ENCODE results near the gene TM6SF1. TPM values are rescaled to one million over a fixed set of nuclear protein-coding genes. Genes with fewer than 3 reads are reported as not detected.

The TM6SF1 gene
- total and polyA plus RNA-seq, 2 of the 4 experiments (the other 2 are of a cell fraction): 1.6 to 1.9 TPM

DNA sequence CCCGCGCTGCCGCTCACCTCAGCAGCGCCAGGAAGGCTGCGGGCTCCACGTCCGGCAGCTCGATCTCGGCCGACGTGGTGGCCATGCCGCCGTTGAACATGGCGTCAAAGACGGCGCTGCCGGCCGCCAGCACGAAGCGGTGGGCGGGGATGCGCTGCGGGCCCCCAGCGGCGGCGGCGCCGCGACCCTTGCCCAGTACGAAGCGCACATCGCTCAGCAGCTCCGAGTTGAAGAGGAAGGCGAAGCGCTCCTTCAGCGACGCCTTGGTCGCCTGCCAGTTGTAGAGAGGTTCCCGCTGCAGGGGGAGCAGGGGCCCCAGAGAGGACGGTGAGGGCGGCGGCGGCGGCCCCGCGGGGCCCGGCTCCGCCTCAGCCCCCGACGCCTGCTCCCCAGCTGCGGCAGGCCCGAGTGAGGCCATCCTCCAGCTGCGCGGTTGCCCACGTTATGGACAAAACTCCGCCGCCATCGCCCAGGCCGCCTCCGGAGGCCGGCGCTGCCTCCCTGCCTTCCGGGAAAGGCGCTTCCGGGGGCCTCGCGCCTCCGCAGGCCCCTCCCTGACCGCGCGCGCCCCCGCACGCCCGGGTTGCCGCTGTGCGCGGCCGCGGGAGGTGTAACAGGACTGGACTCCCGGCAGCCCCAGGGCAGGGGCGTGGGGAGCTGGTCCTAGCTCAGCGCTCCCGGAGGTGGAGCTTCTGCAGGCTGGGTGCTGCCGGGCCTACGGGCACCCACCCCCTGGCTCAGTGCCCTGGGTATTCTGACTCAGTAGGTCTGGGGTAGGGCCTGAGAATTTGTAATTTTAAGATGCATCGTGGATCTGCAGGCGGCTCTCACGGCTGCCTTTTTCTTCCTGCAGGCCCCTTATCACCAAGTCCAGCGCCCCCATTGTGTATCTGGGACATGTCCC, 40.5 kb upstream of the TM6SF1 start, which contains the start of gene BTBD1 (continued):
- TF ChIP-seq, protein P1, sequence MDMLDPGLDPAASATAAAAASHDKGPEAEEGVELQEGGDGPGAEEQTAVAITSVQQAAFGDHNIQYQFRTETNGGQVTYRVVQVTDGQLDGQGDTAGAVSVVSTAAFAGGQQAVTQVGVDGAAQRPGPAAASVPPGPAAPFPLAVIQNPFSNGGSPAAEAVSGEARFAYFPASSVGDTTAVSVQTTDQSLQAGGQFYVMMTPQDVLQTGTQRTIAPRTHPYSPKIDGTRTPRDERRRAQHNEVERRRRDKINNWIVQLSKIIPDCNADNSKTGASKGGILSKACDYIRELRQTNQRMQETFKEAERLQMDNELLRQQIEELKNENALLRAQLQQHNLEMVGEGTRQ (IDR thresholded peaks at IDR 0.05; ENCODE audit: low read depth, low read length): no peak
- TF ChIP-seq FOS (IDR thresholded peaks at IDR 0.05; ENCODE audit: low read depth, low read length) (no peak), MAZ (IDR thresholded peaks at IDR 0.05; ENCODE audit: borderline replicate concordance, low read depth, low read length) (peak; percentile 95; the same call in 1 of the 2 replicates)
